HUDEP-2 (cell line): Measurements from ENCODE around the gene MMD.
"Not testable (repeated sequence)": the region's sequence is repeated elsewhere in the genome, so short reads cannot be mapped to it uniquely, and the experiment has no call there.

ENCODE experiments used
- DNase-seq, 76 experiments: peaks; one replicate each; lab custom pipeline; 2025; ENCODE audit not compliant: unreplicated experiment in 76 of 76; lab: John Stamatoyannopoulos, UW

The MMD gene

DNA sequence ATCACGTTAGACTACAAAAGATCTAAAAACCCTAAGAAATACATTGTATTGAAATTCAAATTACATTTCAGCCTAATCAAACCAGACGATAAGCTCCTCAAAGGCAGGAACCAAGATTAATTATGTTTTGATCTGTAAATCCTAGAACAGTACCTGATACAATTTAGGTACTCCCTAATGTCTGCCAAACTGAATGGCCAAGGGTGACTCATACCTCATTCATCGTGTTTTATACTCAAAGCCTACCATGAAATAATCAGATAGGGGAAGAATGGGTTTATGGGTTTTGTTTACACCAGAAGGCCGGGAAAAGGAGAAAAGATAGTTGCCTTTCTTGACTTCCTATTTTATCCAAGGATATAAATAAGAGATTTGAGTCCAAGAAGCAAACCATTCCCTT lies 19.3 kb downstream of the MMD start:
- no peak for DNase-seq

DNA sequence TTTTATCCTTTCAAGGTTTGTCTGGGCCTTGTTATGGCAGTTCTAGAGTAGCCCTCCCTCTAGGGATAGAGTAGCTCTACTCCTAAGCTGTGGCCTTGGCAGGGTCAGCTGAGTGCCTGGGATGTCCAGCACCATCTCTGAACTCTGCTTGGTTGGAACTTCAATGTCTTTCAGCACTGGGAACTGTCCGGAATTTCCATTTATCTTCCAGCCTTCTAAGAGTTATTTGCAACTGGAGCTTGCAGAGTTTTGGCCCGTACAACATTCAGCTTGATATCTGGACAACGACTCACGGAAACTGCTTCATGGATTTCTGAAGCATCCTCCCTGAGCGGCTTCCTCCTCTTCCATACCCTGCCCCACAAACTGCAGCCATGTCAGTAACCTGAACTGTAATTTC lies 22.9 kb downstream of the MMD start:
- DNase-seq = no peak

DNA sequence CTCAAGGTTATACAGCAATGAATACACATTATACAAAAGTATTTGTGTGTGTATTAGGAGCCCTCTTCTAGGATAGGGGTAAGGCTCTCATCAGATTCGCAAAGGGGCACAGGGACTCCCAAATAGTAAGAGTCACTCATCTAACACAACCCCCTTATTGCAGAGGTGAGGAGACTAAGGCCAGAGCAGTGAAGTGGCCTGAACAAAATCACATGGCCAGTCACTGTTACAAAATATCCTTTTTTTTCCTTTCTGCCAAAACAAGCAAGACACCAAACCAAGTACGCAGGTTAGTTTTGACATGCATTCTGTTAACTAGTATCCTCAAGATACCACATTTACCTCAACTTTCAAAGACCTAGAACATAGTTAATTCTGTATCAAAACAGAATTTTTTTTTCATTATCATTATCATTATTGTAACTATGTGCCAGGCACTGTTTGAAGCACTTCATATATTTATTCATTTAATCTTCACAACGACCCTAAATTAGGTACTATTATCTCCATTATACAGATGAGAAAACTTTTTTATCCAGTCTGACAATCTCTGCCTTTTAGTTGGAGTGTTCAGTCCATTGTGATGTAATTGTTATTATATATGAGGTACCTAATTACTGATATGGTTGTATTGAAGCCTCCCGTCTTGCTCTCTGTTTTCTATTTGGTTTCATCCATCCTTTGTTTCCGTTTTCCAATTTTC lies 25.7 kb downstream of the MMD start:
- no peak for DNase-seq

DNA sequence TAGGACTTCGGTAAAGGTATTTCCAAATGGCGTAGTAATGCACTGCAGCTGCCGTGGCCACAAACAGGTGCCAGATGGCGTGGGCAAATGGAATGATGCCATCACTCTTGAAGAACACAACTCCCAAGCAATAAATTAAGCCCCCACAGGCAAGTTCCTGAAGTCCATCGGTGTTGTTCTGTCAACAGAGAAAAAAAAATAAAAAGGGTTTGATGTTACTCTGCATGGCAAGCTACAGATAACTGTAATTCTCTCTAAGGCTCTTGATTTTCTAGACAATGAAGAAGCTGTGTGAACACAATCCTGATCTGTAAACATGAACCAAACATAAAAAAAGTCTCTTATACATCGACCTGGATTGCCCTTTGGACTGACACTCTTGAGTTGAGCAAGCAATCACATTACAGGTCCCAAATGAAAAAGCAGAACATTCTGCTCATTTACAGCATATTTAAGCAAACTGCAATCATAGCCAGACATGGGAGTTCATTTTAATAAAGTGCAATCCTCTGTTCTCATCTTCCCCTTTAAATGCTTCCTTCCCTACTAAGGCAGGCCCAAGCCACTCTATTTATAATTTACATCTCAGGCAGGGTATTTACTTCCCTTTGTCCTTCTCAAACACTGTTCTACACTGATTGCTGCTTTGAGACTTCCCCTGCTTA lies 27.1 kb downstream of the MMD start:
- DNase-seq = no peak

DNA sequence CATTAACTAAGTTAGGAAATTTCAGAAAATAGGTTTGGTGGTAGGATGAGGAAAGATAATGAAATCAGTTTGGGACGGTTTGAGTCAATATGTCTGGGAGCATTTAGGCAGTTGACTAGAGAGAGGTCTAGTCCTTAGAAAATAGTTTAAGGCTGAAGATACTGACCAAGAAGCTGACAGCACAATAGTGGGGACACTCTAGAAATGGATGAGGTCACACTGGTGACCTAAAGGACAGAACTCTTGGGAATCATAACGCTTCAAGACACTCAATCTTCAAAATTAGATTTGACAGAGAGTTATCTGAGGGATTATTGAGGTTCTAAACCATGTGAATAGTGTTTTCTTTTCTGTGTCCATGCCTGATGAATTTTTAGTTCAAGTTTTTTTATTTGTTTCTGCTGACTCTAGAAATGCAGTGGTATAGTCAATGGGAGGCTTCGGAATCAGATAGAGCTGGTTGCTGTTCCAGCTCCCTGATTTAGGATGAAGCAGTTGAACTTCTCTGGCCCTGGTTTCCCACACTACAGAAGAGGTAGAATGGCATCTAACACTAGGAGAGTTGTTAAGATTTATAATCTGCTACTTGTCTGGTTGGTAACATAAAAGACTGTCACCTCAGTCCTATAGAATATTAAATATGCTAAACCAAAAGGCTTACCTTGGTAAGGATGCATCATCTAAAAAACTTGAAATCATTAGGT lies 29.7 kb downstream of the MMD start:
- DNase-seq = no peak

DNA sequence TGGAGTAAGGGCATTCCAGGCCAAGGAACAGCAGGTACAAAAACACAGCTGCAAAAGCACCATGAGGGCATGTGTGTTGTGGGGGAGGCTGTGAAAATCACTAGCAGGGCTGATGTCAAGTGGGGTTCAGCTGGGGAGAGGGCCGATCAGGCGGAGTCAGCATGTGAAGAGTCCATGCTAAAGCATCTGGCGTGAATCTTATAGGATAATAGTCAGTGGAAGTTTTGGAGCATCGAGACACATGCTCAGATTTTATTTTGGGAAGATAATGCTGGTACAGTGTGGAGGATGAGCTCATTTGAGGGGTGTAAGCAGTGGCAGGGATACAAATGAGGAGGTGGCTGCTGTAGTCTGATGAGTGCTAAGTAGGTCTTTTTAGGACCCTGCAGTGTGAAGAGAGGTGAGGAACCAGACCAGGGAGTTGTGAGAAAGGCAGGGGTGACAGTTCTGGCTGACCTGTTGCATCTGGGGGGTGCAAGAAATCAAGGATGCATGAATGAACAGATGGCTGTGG lies 30.3 kb downstream of the MMD start:
- DNase-seq = no peak

DNA sequence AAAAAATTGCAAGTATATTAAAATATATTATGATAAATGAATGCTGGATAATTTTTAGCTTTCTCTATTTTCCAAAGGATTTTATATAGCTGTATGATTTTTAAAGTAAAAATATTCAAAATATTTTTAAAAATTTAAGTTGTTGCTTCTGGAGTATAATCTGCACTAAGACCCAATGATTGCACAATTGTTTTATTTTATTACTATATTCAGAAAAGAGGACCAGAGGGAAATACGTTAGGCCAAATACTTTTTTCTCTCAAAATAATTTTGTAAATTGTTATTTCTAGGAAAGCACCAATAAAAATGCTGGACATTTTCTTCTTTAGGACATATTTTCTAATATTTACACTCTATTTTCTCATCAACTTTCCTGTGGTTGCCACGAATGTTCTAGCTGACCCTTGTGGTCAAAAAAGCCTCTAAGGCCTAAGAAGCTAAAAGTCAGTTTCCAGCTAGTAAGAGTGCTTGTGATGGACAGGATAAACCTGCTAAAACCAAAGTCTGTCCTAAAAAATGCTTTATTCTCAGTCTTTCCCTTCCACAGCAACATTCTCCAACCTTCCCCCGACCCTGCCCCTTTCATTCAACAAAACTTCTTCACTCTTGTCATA lies 31.2 kb downstream of the MMD start:
- no peak for DNase-seq

DNA sequence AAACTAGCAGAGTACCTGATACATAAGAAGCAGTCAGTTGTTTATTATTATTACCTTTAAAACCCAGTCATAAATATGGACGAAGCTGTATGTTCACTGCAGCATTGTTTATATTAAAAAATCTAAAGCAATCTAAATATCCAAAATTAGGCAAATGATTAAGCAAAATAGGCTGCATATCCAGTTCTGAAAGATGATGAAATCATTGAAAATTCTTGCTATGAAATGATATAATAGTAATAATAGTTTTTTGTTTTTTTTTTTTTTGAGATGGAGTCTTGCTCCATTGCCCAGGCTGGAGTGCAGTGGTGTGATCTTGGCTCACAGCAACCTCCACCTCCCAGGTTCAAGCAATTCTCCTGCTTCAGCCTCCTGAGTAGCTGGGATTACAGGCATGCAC lies 31.9 kb downstream of the MMD start:
- not testable (repeated sequence) for DNase-seq

DNA sequence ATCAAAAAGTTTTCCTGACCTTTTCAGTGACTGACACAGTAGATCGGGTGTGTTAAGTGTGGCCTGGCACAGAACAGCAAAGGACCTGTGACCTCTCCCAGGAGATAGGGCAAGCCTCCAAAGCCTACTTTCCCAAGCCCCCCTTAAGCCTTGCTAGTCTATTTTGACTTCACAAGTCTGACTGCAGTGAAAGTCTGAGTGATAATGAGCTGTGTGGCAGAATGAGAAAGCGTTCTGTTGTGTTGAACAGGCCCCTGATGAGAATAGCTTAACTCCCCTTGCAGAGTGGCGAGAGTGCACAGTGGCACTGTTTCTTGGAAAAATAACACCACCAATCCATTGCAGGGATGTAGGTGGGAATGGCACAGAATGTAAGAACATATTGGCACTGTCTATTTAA lies 32.8 kb downstream of the MMD start:
- DNase-seq = no peak

DNA sequence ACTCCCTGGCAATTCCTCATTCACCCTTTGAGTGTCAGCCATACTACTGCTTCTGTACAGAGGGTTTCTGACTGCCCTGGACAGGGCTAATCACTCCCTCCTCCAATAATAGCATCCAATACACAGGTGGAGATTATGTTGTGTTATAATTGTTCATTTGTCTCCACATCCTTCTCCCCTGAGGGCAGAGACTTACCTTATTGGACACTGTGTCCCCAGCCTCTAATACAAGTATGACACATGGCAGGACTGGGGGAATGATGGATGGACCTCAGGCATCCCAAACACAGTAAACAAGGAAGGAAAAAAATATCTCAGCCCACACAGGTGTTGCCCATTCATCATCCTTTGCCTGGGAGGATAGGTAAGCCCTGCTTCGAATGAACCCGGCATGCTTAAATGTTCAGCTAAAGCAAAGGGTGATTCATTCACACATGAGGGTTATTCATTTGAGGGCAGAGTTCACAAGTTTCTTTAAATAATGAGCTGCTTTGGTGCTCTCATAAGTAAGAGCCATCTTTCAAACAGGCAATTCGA lies 34.8 kb downstream of the MMD start:
- no peak for DNase-seq

DNA sequence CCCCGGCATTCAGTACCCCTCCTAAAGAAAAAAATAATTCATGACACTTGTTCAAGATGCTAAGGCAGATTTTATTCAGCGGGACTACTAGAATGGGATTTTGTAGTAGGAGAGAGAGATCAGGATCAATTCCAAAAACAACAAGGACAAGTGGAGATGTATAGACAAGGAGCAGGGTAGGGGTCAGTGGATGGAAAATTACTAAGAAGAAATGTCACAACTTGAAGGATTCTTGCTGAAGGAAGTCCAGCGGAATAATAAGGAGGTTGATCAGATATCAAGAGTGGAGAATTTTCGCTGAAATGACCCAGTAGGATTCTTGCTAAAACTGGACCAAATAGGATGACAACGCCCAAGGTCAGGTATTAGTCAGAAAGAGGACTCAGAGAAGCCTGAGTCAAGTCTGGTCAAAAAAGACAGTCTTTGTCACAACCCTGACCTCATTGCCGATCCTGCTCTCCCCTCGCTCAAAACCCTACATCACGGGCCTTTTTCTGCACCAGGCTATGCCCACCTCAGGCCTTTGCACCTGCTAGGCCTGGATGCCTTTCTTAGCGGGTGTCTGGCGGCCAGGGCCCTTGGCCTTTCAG lies 36.9 kb downstream of the MMD start:
- DNase-seq = no peak

DNA sequence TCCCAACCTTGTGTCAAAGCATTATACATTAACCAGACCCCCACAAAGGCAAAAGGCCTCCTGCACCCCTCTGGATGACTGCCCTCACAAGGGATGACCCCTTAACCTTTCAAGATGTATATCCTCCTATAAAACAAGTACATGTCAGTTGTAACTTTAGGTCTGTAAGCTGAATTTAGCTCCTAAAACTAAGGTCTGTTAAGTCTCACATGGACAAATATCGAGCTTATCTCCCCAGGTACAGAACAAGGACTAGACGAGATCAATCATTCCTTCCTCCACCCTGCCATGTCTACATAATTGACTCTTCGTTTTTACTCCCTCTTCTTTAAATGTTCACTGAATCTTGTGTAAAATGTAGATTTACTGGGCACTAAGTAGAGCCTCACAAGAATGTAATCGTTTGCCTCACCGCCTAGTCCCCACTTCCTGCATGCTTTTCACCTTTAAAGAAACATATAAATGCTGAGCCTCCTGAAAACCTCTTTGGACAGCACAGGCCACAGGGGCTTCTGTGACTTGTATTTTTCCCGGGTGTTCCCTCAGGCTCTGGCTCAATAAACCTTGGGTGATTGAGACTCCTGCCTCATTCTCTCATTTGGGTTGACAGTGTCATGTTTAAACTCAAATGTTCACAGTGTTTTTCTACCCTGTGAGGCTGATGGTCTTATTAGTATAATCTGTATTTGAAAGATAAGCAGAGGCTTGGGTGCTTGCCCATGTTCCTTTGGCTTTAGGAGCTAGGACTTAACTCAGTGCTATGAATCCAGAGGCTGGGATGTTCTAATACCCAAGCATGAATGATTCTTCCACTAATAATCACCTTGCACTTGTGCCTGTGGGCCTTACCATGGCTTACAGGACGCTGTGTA lies 37.6 kb downstream of the MMD start:
- peak in 44 of 76 experiments; percentile 1 to 61 (median 18) for DNase-seq

DNA sequence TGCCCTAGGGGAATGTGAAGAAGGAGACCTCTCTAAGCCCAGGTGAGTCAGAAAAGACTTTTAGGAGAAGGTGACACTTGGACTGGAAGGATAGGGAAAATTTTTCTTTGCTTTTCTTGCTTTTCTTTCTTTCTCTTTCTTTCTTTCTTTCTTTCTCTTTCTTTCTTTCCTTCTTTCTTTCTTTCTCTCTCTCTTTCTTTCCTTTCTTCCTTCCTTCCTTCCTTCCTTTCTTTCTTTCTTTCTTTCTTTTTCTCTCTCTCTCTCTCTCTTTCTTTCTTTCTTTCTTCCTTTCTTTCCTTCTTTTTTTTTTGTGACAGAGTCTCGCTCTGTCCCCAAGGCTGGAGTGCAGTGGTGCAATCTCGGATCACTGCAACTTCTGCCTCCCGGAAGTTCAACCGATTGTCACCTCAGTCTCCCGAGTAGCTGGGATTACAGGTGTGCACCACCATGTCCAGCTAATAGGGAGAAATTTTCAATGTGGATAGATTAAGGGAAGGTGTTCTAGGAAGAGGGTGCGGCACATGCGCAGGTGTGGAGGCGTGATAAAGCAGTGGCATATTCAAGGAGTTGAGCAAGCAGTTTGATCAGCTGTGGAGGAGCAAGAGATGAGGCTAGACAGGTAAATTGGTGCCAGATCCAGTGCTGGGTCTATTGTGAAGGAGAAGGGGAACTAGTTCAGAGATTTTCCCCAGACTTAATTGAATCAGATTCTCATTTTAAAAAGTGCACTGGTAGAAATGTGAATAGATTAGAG lies 40.4 kb downstream of the MMD start:
- DNase-seq = no peak

DNA sequence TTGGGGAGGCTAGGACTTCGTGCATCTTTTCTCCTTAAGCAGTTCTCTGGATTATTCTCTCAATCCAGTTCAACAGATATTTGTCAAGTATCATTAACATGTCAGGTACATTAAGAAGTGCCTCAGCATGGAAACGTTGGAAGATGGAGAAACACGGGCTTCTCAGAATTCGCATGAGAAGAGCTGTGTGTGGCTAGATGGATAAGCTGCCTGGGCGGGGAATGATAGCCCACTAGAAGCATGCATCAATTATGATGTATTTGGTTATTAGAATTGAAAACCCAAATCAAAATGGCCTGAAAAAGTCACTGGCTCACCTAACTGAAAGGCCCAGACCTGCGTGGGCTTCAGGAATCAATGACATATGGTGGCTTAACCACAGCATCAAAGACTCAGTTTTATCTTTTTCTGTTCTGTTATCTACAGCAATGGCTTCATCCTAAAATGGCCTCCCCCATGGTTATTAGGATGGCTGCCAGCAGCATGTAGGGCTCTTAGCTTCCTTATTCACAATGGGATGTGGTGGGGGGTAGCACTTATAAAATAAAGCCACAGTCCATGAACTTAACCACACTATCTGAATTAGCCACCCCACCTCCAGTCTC lies 43.9 kb downstream of the MMD start:
- peak in 54 of 76 experiments; percentile 1 to 70 (median 28) for DNase-seq

DNA sequence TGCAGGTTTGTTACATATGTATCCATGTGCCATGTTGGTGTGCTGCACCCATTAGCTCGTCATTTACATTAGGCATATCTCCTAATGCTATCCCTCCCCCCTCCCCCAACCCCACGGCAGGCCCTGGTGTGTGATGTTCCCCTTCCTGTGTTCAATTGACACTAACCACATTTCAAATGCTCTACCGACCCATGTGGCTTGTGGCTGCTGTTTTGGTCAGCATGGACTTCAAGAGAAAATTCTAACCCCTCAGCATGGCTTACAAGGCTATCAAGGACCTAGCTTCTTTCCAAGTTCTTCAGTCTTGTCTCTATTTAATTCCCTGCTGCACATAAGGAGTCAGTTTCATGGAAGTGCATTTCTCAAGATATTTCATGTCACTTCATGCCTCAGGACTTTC lies 52.9 kb downstream of the MMD start:
- DNase-seq = no peak

DNA sequence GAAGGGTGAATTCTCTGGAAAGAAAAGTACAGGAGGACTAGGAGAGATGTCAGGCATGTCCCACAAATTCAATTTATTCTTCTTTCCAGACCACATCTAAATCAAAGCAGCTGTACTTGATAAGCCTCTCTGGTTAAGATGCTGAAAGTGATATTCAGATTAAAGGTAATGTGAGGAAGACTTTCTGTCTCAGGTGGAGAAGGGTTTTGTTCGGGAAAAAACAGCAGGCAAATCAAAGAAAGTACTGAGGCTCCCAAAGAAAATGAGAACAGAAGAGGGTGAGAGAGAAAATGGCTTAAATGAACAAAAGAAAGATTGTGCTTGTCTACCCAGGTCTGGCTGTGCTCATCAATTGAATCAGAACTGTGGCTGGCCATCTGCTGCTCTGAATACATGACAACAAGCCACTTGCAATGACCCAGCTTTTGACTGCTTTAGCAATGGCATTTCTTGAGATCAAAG lies 55.6 kb downstream of the MMD start:
- no peak for DNase-seq

DNA sequence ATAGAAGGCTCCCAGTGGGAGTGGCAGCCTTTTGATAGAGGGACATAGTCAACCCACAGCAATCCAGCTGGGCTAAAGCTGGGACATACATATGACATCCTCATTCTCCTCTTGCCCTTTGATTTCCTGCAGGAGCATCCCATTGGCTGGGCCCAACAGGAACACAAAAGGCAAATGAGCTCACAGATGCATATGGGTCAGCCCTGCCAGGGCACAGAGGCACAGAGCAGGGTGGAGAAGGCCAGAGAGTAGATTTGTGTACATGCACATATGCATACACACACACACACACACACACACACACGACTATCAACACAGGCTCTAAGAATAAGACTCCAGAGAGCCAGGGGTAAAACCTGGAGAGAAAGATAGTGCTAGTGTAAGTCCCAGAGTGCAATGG lies 58.6 kb downstream of the MMD start:
- no peak for DNase-seq

DNA sequence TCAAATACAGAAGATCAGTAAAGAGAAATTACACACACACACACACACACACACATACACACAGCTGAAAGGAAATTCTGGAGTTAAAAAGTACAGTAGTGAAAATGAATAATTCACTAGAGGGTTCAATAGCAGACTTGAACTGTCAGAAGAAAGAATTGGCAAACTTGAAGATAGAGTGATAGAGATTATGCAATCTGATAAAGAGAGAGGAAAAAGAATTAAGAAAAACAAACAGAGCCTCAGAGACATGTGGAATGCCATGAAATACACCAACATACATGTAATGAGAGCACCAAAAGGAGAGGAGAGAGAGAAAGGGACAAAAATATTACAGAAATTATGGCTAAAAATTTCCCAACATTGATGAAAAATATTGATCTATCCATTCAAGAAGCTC lies 60.7 kb downstream of the MMD start:
- no peak for DNase-seq
